ENCODE measurements around the gene RPTOR.
"Not testable (repeated sequence)": the region's sequence is repeated elsewhere in the genome, so short reads cannot be mapped to it uniquely, and the experiment has no call there.

The RPTOR gene

GRCh38 chr17:80574496-80574895, 29.9 kb downstream of the RPTOR start:
- H3K9ac ChIP-seq (ENCODE audit: low read depth, low read length), result no peak overlapping the region
- H3K36me3 ChIP-seq (ENCODE audit: insufficient read depth, low read length), result peaks cover 6% of the 10 kb centered on the region; the same call in 1 of the 2 replicates
- H3K4me1 ChIP-seq (ENCODE audit: insufficient read depth, low read length), result no peaks in the 10 kb centered on the region
- no peak overlapping the region for H3K4me3 ChIP-seq (ENCODE audit: low read depth in 1 of 2, low read length in 2 of 2)
- peaks cover 50% of the 10 kb centered on the region for H4K20me1 ChIP-seq (ENCODE audit: insufficient read depth, low read length)
- peaks cover 95% of the 10 kb centered on the region for H3K79me2 ChIP-seq (ENCODE audit: insufficient read depth, low read length)
- H3K27ac ChIP-seq (ENCODE audit: low read length), result no peak overlapping the region
- no peak for TF ChIP-seq EZH2 (IDR thresholded peaks at IDR 0.05; ENCODE audit: borderline replicate concordance, low read depth, low read length, severe bottlenecking)
- no peak for TF ChIP-seq CTCF (IDR thresholded peaks at IDR 0.05; ENCODE audit: borderline replicate concordance, extremely low read depth, low read length, poor library complexity, severe bottlenecking)
- H2AFZ ChIP-seq (ENCODE audit: low read depth, low read length), result no peak overlapping the region
- no peak for ATAC-seq (ENCODE audit: insufficient read depth, low read depth)
- no peak for DNase-seq
- no peaks in the 10 kb centered on the region for H3K27me3 ChIP-seq (ENCODE audit: insufficient read depth, low read length, poor library complexity)
- no peak overlapping the region for H3K4me2 ChIP-seq (ENCODE audit: insufficient read depth, low read length)
- no peaks in the 10 kb centered on the region for H3K9me3 ChIP-seq (ENCODE audit: insufficient read depth, low read length, severe bottlenecking)

GRCh38 chr17:80575057-80575875, 30.6 kb downstream of the RPTOR start:
- Histone ChIP-seq H3K4me3 (ENCODE audit: low read depth in 1 of 2, low read length in 2 of 2) (no peak overlapping the region), H3K79me2 (ENCODE audit: insufficient read depth, low read length) (peaks cover 95% of the 10 kb centered on the region), H3K27me3 (ENCODE audit: insufficient read depth, low read length, poor library complexity) (no peaks in the 10 kb centered on the region), H2AFZ (ENCODE audit: low read depth, low read length) (no peak overlapping the region), H3K4me2 (ENCODE audit: insufficient read depth, low read length) (no peak overlapping the region), H3K9ac (ENCODE audit: low read depth, low read length) (no peak overlapping the region), H3K4me1 (ENCODE audit: insufficient read depth, low read length) (no peaks in the 10 kb centered on the region), H3K27ac (ENCODE audit: low read length) (peak overlapping the region; percentile 16; the same call in 1 of the 2 replicates), H4K20me1 (ENCODE audit: insufficient read depth, low read length) (peaks cover 46% of the 10 kb centered on the region; the same call in 1 of the 2 replicates), H3K9me3 (ENCODE audit: insufficient read depth, low read length, severe bottlenecking) (no peaks in the 10 kb centered on the region), H3K36me3 (ENCODE audit: insufficient read depth, low read length) (peaks cover 6% of the 10 kb centered on the region; the same call in 1 of the 2 replicates)
- peak; percentile 100 for ATAC-seq (ENCODE audit: insufficient read depth, low read depth)
- peak; percentile 84 for DNase-seq
- TF ChIP-seq EZH2 (IDR thresholded peaks at IDR 0.05; ENCODE audit: borderline replicate concordance, low read depth, low read length, severe bottlenecking) (no peak), CTCF (IDR thresholded peaks at IDR 0.05; ENCODE audit: borderline replicate concordance, extremely low read depth, low read length, poor library complexity, severe bottlenecking) (peak; percentile 98)

- H3K4me2 ChIP-seq (ENCODE audit: insufficient read depth, low read length), result no peak overlapping the region
- no peak overlapping the region for H2AFZ ChIP-seq (ENCODE audit: low read depth, low read length)
- TF ChIP-seq EZH2 (IDR thresholded peaks at IDR 0.05; ENCODE audit: borderline replicate concordance, low read depth, low read length, severe bottlenecking), result no peak
- TF ChIP-seq CTCF (IDR thresholded peaks at IDR 0.05; ENCODE audit: borderline replicate concordance, extremely low read depth, low read length, poor library complexity, severe bottlenecking), result no peak
- H3K27me3 ChIP-seq (ENCODE audit: insufficient read depth, low read length, poor library complexity), result no peaks in the 10 kb centered on the region
- ATAC-seq (ENCODE audit: insufficient read depth, low read depth), result no peak
- no peak overlapping the region for H3K9ac ChIP-seq (ENCODE audit: low read depth, low read length)
- peaks cover 42% of the 10 kb centered on the region; the same call in 1 of the 2 replicates for H4K20me1 ChIP-seq (ENCODE audit: insufficient read depth, low read length)
- H3K36me3 ChIP-seq (ENCODE audit: insufficient read depth, low read length), result peaks cover 18% of the 10 kb centered on the region; the same call in 1 of the 2 replicates
- DNase-seq, result no peak
- no peaks in the 10 kb centered on the region for H3K9me3 ChIP-seq (ENCODE audit: insufficient read depth, low read length, severe bottlenecking)
- peaks cover 91% of the 10 kb centered on the region for H3K79me2 ChIP-seq (ENCODE audit: insufficient read depth, low read length)
- no peak overlapping the region for H3K4me3 ChIP-seq (ENCODE audit: low read depth in 1 of 2, low read length in 2 of 2)
- H3K4me1 ChIP-seq (ENCODE audit: insufficient read depth, low read length), result no peaks in the 10 kb centered on the region
- peak overlapping the region; percentile 42; the same call in 1 of the 2 replicates for H3K27ac ChIP-seq (ENCODE audit: low read length)
Measured at GRCh38 chr17:80577876-80578570, 33.4 kb downstream of the RPTOR start.

GRCh38 chr17:80578668-80579388, 34.2 kb downstream of the RPTOR start:
- not testable (repeated sequence) for DNase-seq; H3K27me3 ChIP-seq (ENCODE audit: insufficient read depth, low read length, poor library complexity); H2AFZ ChIP-seq (ENCODE audit: low read depth, low read length); H3K9me3 ChIP-seq (ENCODE audit: insufficient read depth, low read length, severe bottlenecking); H3K4me3 ChIP-seq (ENCODE audit: low read depth in 1 of 2, low read length in 2 of 2); ATAC-seq (ENCODE audit: insufficient read depth, low read depth); H3K4me1 ChIP-seq (ENCODE audit: insufficient read depth, low read length); H3K9ac ChIP-seq (ENCODE audit: low read depth, low read length); H3K4me2 ChIP-seq (ENCODE audit: insufficient read depth, low read length); H3K27ac ChIP-seq (ENCODE audit: low read length)
- H3K79me2 ChIP-seq (ENCODE audit: insufficient read depth, low read length), result peaks cover 91% of the 10 kb centered on the region
- H3K36me3 ChIP-seq (ENCODE audit: insufficient read depth, low read length), result peaks cover 21% of the 10 kb centered on the region
- H4K20me1 ChIP-seq (ENCODE audit: insufficient read depth, low read length), result peaks cover 45% of the 10 kb centered on the region; the same call in 1 of the 2 replicates
